Ovary (tissue), 9 donors: ENCODE data around the gene CDK6. TPM values are rescaled to one million over a fixed set of nuclear protein-coding genes. Genes with fewer than 3 reads are reported as not detected.

Experiments
- DNase-seq, 5 donors: peaks; one replicate each; pipeline ENCODE4 v3.0.0-alpha.2; 2019 to 2020
- H3K27ac ChIP-seq, 2 donors: fragments of 200-600 bp; one replicate each; pipeline versions ENCODE4 v1.5.1 to v1.8.0; 2019 to 2022
- H3K27me3 ChIP-seq: fragments of 200-600 bp; one replicate; pipeline ENCODE4 v1.8.0; 2022
- H3K36me3 ChIP-seq: fragments of 200-600 bp; sonication (generic); one replicate; pipeline ENCODE4 v1.5.1; 2019
- H3K4me1 ChIP-seq: one replicate; pipeline ENCODE4 v1.8.1; 2013; ENCODE audit warnings: mild to moderate bottlenecking, moderate library complexity; ENCODE audit not compliant: insufficient read depth
- H3K4me3 ChIP-seq: fragments of 200-600 bp; sonication (generic); one replicate; pipeline ENCODE4 v1.5.1; 2017
- H3K9me3 ChIP-seq, 2 donors: fragments of 200-600 bp in 1 of 2; sonication (generic) in 1 of 2; one replicate each; pipeline versions ENCODE4 v1.5.1 to v1.8.1; 2013 to 2019; ENCODE audit warnings: mild to moderate bottlenecking in 1 of 2, moderate library complexity in 1 of 2
- CTCF ChIP-seq, 3 donors: fragments of 450-650 bp in 2 of 3; fragments of 200-600 bp in 1 of 3; IDR thresholded peaks; one replicate each; pipeline versions ENCODE4 v1.5.1 to v1.8.0; 2016 to 2022; ENCODE audit warnings: antibody characterized with exemption in 3 of 3, mild to moderate bottlenecking in 1 of 3
- EP300 ChIP-seq: sonication (generic); formaldehyde crosslinking; IDR thresholded peaks from one replicate; pipeline ENCODE4 v1.6.1; 2017; ENCODE audit warnings: antibody characterized with exemption
- POLR2A ChIP-seq: fragments of 450-650 bp; IDR thresholded peaks from one replicate; pipeline ENCODE4 v1.6.1; 2017; ENCODE audit warnings: antibody characterized with exemption, mild to moderate bottlenecking, moderate library complexity
- WGBS, 3 donors: extraction: QIAGEN DNeasy Blood & Tissue Kit in 1 of 3; methylation state at CpG; one replicate each; pipeline versions ENCODE4 v1.1.5 to v1.1.7; 2013 to 2017; 5-methylcytosine and 5-hydroxymethylcytosine counted together
- intact Hi-C, 4 donors: fragments of 100-400 bp; cut with DNase I; formaldehyde crosslinking; loops; one replicate each; pipeline versions ENCODE4 v1.11.0 to v1.15.1; 2022 to 2023
- polyA plus RNA-seq, 2 donors: library from polyadenylated mRNA; stranded (reverse); fragments of 200-250 nt in 1 of 2; fragments of 350-450 nt in 1 of 2; fragmentation: Illumina TruSeq in 1 of 2; extraction: RNeasy Lipid Tissue Mini Kit (QIAGEN cat#74804) in 1 of 2; gene quantifications; one replicate each; pipeline ENCODE4 v1.2.3, GENCODE V29; 2013 to 2014
- total RNA-seq, 7 donors: library from RNA; depleted of rRNA in 2 of 7; stranded (reverse); fragments of >200 nt in 2 of 7; fragmentation: NEBNext Ultra II Directional in 3 of 7; extraction: Animal tissue kit (Norgen Biotek cat#: 25700) in 3 of 7; gene quantifications; one replicate each; pipeline versions ENCODE4 v1.1.0 to v1.2.4, GENCODE V29; 2016 to 2023
- donor health status: DM: no; HTN: no; CAD: no; lungs with moderate emphysema.
- donor health status: DM: no; HTN: no; CAD: no.
- donor health status: Bipolar disorder and iron deficiency.
- donor health status: DM: yes; HTN: yes; CAD: no.
- donor health status: DM: no; HTN: no; CAD: no.
- donor health status: DM: yes; HTN: yes; CAD: no.

CDK6 gene
- total and polyA plus RNA-seq, 9 donors = 1.8 to 20.4 (median 11.2) TPM

GRCh38 chr7:92655346-92655884 is 181.0 kb downstream of the CDK6 start:
- TF ChIP-seq POLR2A (no peak), EP300 (no peak), CTCF (IDR thresholded peaks at IDR 0.05) (no peak)
- H3K27ac ChIP-seq = no peak overlapping the region
- no peak overlapping the region for H3K4me3 ChIP-seq
- H3K9me3 ChIP-seq = no peaks in the 10 kb centered on the region
- H3K4me1 ChIP-seq = no peaks in the 10 kb centered on the region
- intact Hi-C loops = no loop called here
- 92 to 100% (median 97%) methylated on average over 1 of the region's 1 CpG for WGBS, 3 donors
- H3K27me3 ChIP-seq = no peaks in the 10 kb centered on the region
- no peak for DNase-seq
- no peaks in the 10 kb centered on the region for H3K36me3 ChIP-seq

GRCh38 chr7:92653136-92653535 is 183.2 kb downstream of the CDK6 start:
- Histone ChIP-seq H3K9me3 (no peaks in the 10 kb centered on the region), H3K27me3 (no peaks in the 10 kb centered on the region), H3K4me3 (no peak overlapping the region), H3K4me1 (no peaks in the 10 kb centered on the region), H3K27ac (no peak overlapping the region), H3K36me3 (no peaks in the 10 kb centered on the region)
- intact Hi-C loops = no loop called here
- no peak for DNase-seq
- no peak for TF ChIP-seq CTCF (IDR thresholded peaks at IDR 0.05)
- no peak for TF ChIP-seq POLR2A
- TF ChIP-seq EP300 = no peak
- whole genome bisulfite sequencing, 3 donors = 86 to 89% (median 86%) methylated on average over 4 of the region's 4 CpGs

GRCh38 chr7:92652536-92652935 is 183.8 kb downstream of the CDK6 start:
- Histone ChIP-seq H3K4me1 (no peaks in the 10 kb centered on the region), H3K27me3 (no peaks in the 10 kb centered on the region), H3K27ac (no peak overlapping the region), H3K9me3 (no peaks in the 10 kb centered on the region), H3K4me3 (no peak overlapping the region), H3K36me3 (no peaks in the 10 kb centered on the region)
- no peak for DNase-seq
- no peak for TF ChIP-seq POLR2A
- no peak for TF ChIP-seq CTCF (IDR thresholded peaks at IDR 0.05)
- no peak for TF ChIP-seq EP300
- intact Hi-C loops = no loop called here
- 69 to 89% (median 79%) methylated on average over 2 of the region's 2 CpGs for WGBS, 3 donors

GRCh38 chr7:92650391-92650790 is 186.0 kb downstream of the CDK6 start:
- H3K4me1 ChIP-seq = peaks cover 3% of the 10 kb centered on the region
- H3K9me3 ChIP-seq = no peaks in the 10 kb centered on the region
- intact Hi-C loops = no loop called here
- WGBS, 3 donors = 81 to 86% (median 84%) methylated on average over 3 of the region's 3 CpGs
- TF ChIP-seq EP300 (no peak), POLR2A (no peak), CTCF (IDR thresholded peaks at IDR 0.05) (no peak)
- DNase-seq = no peak
- no peaks in the 10 kb centered on the region for H3K36me3 ChIP-seq
- no peak overlapping the region for H3K4me3 ChIP-seq
- no peak overlapping the region for H3K27ac ChIP-seq
- H3K27me3 ChIP-seq = no peaks in the 10 kb centered on the region
